HepG2 (cell line): ENCODE measurements around the gene SOSTDC1. TPM values are rescaled to one million over a fixed set of nuclear protein-coding genes. Genes with fewer than 3 reads are reported as not detected.

ENCODE experiments used
- ATAC-seq: fragments of 200-7000 bp; cut with Tn5 transposase; 3 replicates; pipeline ENCODE4 v1.9.1; 2020; ENCODE audit warnings: mild to moderate bottlenecking, moderate library complexity
- BruUV-seq: library from RNA; stranded (reverse); fragments of 400-500 nt; replicated peaks from 2 replicates; lab custom pipeline; 2021; lab: Mats Ljungman, UMichigan
- CTCF ChIA-PET: fragments of 300-600 bp; formaldehyde crosslinking; extraction: SDS; loops from one replicate; lab custom pipeline; 2021; ENCODE audit warnings: low total read pairs, inconsistent platforms, low intra/inter-chr PET ratio; lab: Yijun Ruan, JAX
- POLR2A ChIA-PET: fragments of 350-600 bp; sonication (Branson Sonifier 250); formaldehyde crosslinking; loops from one replicate; lab custom pipeline; 2020; ENCODE audit warnings: antibody characterized with exemption, inconsistent platforms; lab: Yijun Ruan, JAX
- DNase-seq: peaks from one replicate; pipeline ENCODE4 v3.0.0-alpha.2; 2015; ENCODE audit warnings: low spot score
- FAIRE-seq: peaks from 3 replicates; lab custom pipeline; 2011; peaks lifted over from hg19 to GRCh38; lab: Jason Lieb, UNC
- H2AFZ ChIP-seq: one replicate; pipeline ENCODE4 v1.6.1; 2011; ENCODE audit warnings: low read length, inconsistent platforms
- H3K27ac ChIP-seq: fragments of 300-600 bp; 3 replicates; pipeline ENCODE4 v1.8.0; 2011; ENCODE audit warnings: mixed run types, mild to moderate bottlenecking, mixed read lengths, low read length, inconsistent platforms; ENCODE audit not compliant: insufficient read depth; ENCODE audit errors: extremely low read length
- H3K27me3 ChIP-seq, 2 experiments: fragments of 200-600 bp in 1 of 2; 2 replicates in 1 of 2; 3 replicates in 1 of 2; pipeline versions ENCODE4 v1.6.0 to v1.8.0; 2011; ENCODE audit warnings: low read length in 2 of 2, mild to moderate bottlenecking in 2 of 2, moderate library complexity in 2 of 2, inconsistent platforms in 1 of 2; ENCODE audit not compliant: insufficient read depth in 2 of 2, control insufficient read depth in 1 of 2
- H3K36me3 ChIP-seq, 2 experiments: fragments of 200-600 bp in 1 of 2; replicated peaks in 1 of 2; 2 replicates in 1 of 2; 3 replicates in 1 of 2; pipeline versions ENCODE4 v1.5.1 to v1.8.0; 2011; ENCODE audit warnings: low read length in 2 of 2, inconsistent platforms in 1 of 2; ENCODE audit not compliant: insufficient read depth in 2 of 2, control insufficient read depth in 1 of 2
- H3K4me1 ChIP-seq: 2 replicates; pipeline ENCODE4 v1.5.1; 2012; ENCODE audit warnings: low read length, inconsistent platforms; ENCODE audit not compliant: insufficient read depth
- H3K4me2 ChIP-seq: 2 replicates; pipeline ENCODE4 v1.6.0; 2011; ENCODE audit warnings: low read depth, low read length, inconsistent platforms
- H3K4me3 ChIP-seq, 3 experiments: fragments of 200-600 bp in 1 of 3; sonication (generic), shearing (Covaris generic) in 1 of 3; replicated peaks in 1 of 3; 2 replicates each; pipeline ENCODE4 v1.5.1; 2011 to 2016; ENCODE audit warnings: low read length in 3 of 3, inconsistent platforms in 2 of 3, low read depth in 2 of 3, mild to moderate bottlenecking in 2 of 3, control low read depth in 1 of 3, mixed read lengths in 1 of 3; ENCODE audit not compliant: insufficient read depth in 1 of 3
- H3K79me2 ChIP-seq: one replicate; pipeline ENCODE4 v1.6.1; 2011; ENCODE audit warnings: low read length, inconsistent platforms; ENCODE audit not compliant: insufficient read depth
- H3K9ac ChIP-seq: 2 replicates; pipeline ENCODE4 v1.6.0; 2011; ENCODE audit warnings: mild to moderate bottlenecking, low read depth, low read length, inconsistent platforms; ENCODE audit not compliant: insufficient read depth
- H3K9me3 ChIP-seq: 2 replicates; pipeline ENCODE4 v1.5.1; 2012; ENCODE audit warnings: mild to moderate bottlenecking, low read length
- H4K20me1 ChIP-seq: 2 replicates; pipeline ENCODE4 v1.6.0; 2011; ENCODE audit warnings: inconsistent platforms, mild to moderate bottlenecking, low read length, moderate library complexity; ENCODE audit not compliant: insufficient read depth
- CREB3 ChIP-seq: sonication (generic); formaldehyde crosslinking; IDR thresholded peaks from 2 replicates; pipeline ENCODE4 v1.5.0; 2020; ENCODE audit warnings: missing genetic modification reagents
- DPF2 ChIP-seq: sonication (generic); formaldehyde crosslinking; IDR thresholded peaks from 2 replicates; pipeline ENCODE4 v1.4.0; 2020; ENCODE audit warnings: mild to moderate bottlenecking, low read depth, missing genetic modification reagents, borderline replicate concordance
- ELF3 ChIP-seq: IDR thresholded peaks from 2 replicates; pipeline ENCODE4 v1.6.1; 2016; ENCODE audit warnings: missing genetic modification reagents, missing compliant biosample characterization
- HMGA1 ChIP-seq: sonication (generic); formaldehyde crosslinking; conservative IDR thresholded peaks from 2 replicates; pipeline ENCODE4 v1.4.0; 2020; ENCODE audit warnings: missing genetic modification reagents
- MED8 ChIP-seq: sonication (generic); formaldehyde crosslinking; IDR thresholded peaks from 2 replicates; pipeline ENCODE4 v1.8.1; 2023; ENCODE audit warnings: mild to moderate bottlenecking, missing genetic modification reagents; ENCODE audit not compliant: insufficient replicate concordance
- NFIB ChIP-seq: sonication (generic); formaldehyde crosslinking; IDR thresholded peaks from 2 replicates; pipeline ENCODE4 v1.9.0; 2021; ENCODE audit warnings: missing genetic modification reagents, mild to moderate bottlenecking, borderline replicate concordance
- NR2F1 ChIP-seq, 2 experiments: fragments of 450-650 bp in 1 of 2; formaldehyde crosslinking in 1 of 2; IDR thresholded peaks; 2 replicates each; pipeline versions ENCODE4 v1.5.0 to v1.6.1; 2016 to 2020; ENCODE audit warnings: mild to moderate bottlenecking in 1 of 2, missing compliant biosample characterization in 1 of 2, missing genetic modification reagents in 1 of 2, moderate library complexity in 1 of 2
- ONECUT2 ChIP-seq: sonication (generic); formaldehyde crosslinking; IDR thresholded peaks from 2 replicates; pipeline ENCODE4 v1.4.0; 2020; ENCODE audit warnings: missing genetic modification reagents
- POLR2AphosphoS5 ChIP-seq: IDR thresholded peaks from 2 replicates; pipeline ENCODE4 v1.6.1; 2012; ENCODE audit warnings: low read depth, low read length
- STAT5B ChIP-seq: sonication (generic); formaldehyde crosslinking; IDR thresholded peaks from 2 replicates; pipeline ENCODE4 v1.4.0; 2020; ENCODE audit warnings: missing genetic modification reagents
- ZNF10 ChIP-seq: sonication (generic); formaldehyde crosslinking; IDR thresholded peaks from 2 replicates; pipeline ENCODE4 v1.4.0; 2020; ENCODE audit warnings: mild to moderate bottlenecking, low read depth, missing genetic modification reagents, borderline replicate concordance
- ZNF432 ChIP-seq: sonication (generic); formaldehyde crosslinking; IDR thresholded peaks from 2 replicates; pipeline ENCODE4 v1.5.0; 2020; ENCODE audit warnings: missing genetic modification reagents, mild to moderate bottlenecking, borderline replicate concordance
- ZNF878 ChIP-seq: sonication (generic); formaldehyde crosslinking; IDR thresholded peaks from 2 replicates; pipeline ENCODE4 v1.8.1; 2023; ENCODE audit warnings: mild to moderate bottlenecking, missing genetic modification reagents, moderate library complexity
- WGBS: methylation state at CpG from one replicate; pipeline ENCODE4 v1.1.6; 2017; ENCODE audit warnings: low lambda C conversion rate; 5-methylcytosine and 5-hydroxymethylcytosine counted together
- in situ Hi-C: cut with HindIII; loops from 2 replicates; pipeline ENCODE4 v1.10.0; 2017; ENCODE audit warnings: low pct_unique_long_range_greater_than_20kb; ENCODE audit not compliant: extremely low pct_ligation_motif_present
- intact Hi-C: fragments of 100-400 bp; cut with micrococcal nuclease; formaldehyde crosslinking; loops from one replicate; pipeline ENCODE4 v1.10.0; 2022; ENCODE audit not compliant: unreplicated experiment
- polyA plus RNA-seq, 8 experiments: library from polyadenylated mRNA; depleted of rRNA in 3 of 8; stranded (reverse) in 7 of 8; unstranded in 1 of 8; fragments of >200 nt; fragmentation: Illumina TruSeq in 4 of 8; extraction: Trizol in 4 of 8; gene quantifications; 2 replicates each; pipeline versions ENCODE4 v1.2.1 to v1.2.3, GENCODE V29; 2011 to 2016; ENCODE audit warnings: low read depth in 4 of 8, missing spikeins in 1 of 8, mixed read lengths in 1 of 8; ENCODE audit not compliant: insufficient read depth in 1 of 8
- total RNA-seq, 5 experiments: library from RNA; depleted of rRNA; stranded (reverse); fragments of >200 nt; fragmentation: Illumina TruSeq; extraction: Trizol; gene quantifications; 2 replicates each; pipeline ENCODE4 v1.2.3, GENCODE V29; 2016; ENCODE audit warnings: low read depth in 1 of 5
- TF ChIP-seq, protein P1 (sequence below): sonication (generic); formaldehyde crosslinking; IDR thresholded peaks from 2 replicates; pipeline ENCODE4 v1.5.0; 2020; ENCODE audit warnings: missing genetic modification reagents, mild to moderate bottlenecking, borderline replicate concordance
- TF ChIP-seq, protein P2 (sequence below): sonication (generic); formaldehyde crosslinking; IDR thresholded peaks from 2 replicates; pipeline ENCODE4 v1.5.0; 2020; ENCODE audit warnings: mild to moderate bottlenecking, missing genetic modification reagents, borderline replicate concordance

SOSTDC1 gene
- total and polyA plus RNA-seq, 2 of the 13 experiments (the other 11 are each of a cell fraction or from before 2014, with no cell fraction given), result not detected

DNA sequence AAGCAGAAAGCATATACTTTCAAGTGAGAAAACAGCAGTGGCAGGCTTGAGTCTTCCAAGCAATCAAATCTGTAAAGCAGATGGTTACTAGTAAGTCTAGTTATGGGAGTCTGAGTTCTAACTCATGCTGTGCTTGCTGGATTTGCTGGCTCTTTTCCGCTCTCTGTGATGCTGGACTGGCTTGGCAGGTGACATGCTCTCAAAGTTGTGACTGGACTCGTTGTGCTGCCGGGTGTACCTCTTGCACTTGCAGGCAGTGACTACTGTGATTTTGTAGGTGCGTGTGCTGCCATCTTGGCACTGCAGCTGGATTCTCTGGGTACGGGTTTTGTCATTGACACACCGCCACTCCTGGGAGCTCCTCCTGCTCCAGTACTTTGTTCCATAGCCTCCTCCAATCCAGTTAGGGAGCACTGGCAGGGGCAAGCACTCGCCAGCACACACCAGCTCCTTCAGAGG, 3.1 kb downstream of the SOSTDC1 start:
- H3K4me2 ChIP-seq, result no peak overlapping the region
- ChIA-PET POLR2A (no interaction called here), CTCF (no interaction called here)
- H3K9me3 ChIP-seq, result no peaks in the 10 kb centered on the region
- no peaks in the 10 kb centered on the region for H3K36me3 ChIP-seq
- no peak for FAIRE-seq
- no peak for ATAC-seq
- no peaks in the 10 kb centered on the region for H3K79me2 ChIP-seq
- no peak overlapping the region for H3K9ac ChIP-seq
- no peak overlapping the region for H3K27ac ChIP-seq
- in situ Hi-C loops, result no loop called here
- H3K4me1 ChIP-seq, result no peaks in the 10 kb centered on the region
- DNase-seq, result no peak
- WGBS, result 40% methylated on average over 2 of the region's 7 CpGs
- no peak for TF ChIP-seq HMGA1 (CRISPR knock-in tag)
- TF ChIP-seq, protein P1, sequence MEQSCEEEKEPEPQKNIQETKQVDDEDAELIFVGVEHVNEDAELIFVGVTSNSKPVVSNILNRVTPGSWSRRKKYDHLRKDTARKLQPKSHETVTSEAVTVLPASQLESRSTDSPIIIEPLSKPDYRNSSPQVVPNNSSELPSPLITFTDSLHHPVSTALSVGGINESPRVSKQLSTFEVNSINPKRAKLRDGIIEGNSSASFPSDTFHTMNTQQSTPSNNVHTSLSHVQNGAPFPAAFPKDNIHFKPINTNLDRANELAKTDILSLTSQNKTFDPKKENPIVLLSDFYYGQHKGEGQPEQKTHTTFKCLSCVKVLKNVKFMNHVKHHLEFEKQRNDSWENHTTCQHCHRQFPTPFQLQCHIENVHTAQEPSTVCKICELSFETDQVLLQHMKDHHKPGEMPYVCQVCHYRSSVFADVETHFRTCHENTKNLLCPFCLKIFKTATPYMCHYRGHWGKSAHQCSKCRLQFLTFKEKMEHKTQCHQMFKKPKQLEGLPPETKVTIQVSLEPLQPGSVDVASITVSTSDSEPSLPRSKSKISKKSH (CRISPR knock-in tag), result no peak
- TF ChIP-seq ZNF878 (CRISPR knock-in tag), result no peak
- no peak for TF ChIP-seq NR2F1 (CRISPR knock-in tag; IDR thresholded peaks at IDR 0.05)
- TF ChIP-seq NFIB (CRISPR knock-in tag), result no peak
- no peak for TF ChIP-seq ZNF432 (CRISPR knock-in tag)
- TF ChIP-seq ELF3 (CRISPR knock-in tag), result no peak
- TF ChIP-seq, protein P2, sequence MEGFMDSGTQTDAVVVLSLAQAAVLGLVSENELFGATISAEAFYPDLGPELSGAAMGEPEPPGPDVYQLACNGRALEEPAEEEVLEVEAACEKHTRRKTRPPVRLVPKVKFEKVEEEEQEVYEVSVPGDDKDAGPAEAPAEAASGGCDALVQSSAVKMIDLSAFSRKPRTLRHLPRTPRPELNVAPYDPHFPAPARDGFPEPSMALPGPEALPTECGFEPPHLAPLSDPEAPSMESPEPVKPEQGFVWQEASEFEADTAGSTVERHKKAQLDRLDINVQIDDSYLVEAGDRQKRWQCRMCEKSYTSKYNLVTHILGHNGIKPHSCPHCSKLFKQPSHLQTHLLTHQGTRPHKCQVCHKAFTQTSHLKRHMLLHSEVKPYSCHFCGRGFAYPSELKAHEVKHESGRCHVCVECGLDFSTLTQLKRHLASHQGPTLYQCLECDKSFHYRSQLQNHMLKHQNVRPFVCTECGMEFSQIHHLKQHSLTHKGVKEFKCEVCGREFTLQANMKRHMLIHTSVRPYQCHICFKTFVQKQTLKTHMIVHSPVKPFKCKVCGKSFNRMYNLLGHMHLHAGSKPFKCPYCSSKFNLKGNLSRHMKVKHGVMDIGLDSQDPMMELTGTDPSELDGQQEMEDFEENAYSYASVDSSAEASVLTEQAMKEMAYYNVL (CRISPR knock-in tag), result no peak
- no peak for TF ChIP-seq ZNF10 (CRISPR knock-in tag)
- no peak for TF ChIP-seq POLR2AphosphoS5
- TF ChIP-seq ONECUT2 (CRISPR knock-in tag), result no peak
- TF ChIP-seq CREB3 (CRISPR knock-in tag), result no peak
- no peak for TF ChIP-seq MED8 (CRISPR knock-in tag)
- no peak for TF ChIP-seq STAT5B (CRISPR knock-in tag)
- TF ChIP-seq DPF2 (CRISPR knock-in tag), result no peak
- H4K20me1 ChIP-seq, result no peaks in the 10 kb centered on the region
- H2AFZ ChIP-seq, result no peak overlapping the region
- no peak overlapping the region for H3K4me3 ChIP-seq
- intact Hi-C loops, result no loop called here
- H3K27me3 ChIP-seq, result no peaks in the 10 kb centered on the region
- BruUV-seq, result no TSS peak
